KBM-7 (cell line): ENCODE measurements around the gene GPI.

Experiments
- DNase-seq: peaks from one replicate; pipeline ENCODE4 v3.0.0-alpha.2; 2015
- in situ Hi-C: fragments of 300-500 bp; cut with MboI; formaldehyde crosslinking; loops from 2 replicates; pipeline ENCODE4 v1.14.3; 2020; ENCODE audit warnings: low sequenced_read_pairs, low pct_unique_long_range_greater_than_20kb, mixed read lengths

Gene GPI

GRCh38 chr19:34431681-34432402 is 66.8 kb downstream of the GPI start:
- in situ Hi-C loops = no loop called here
- DNase-seq = no peak

GRCh38 chr19:34432797-34433196 is 67.8 kb downstream of the GPI start:
- no peak for DNase-seq
- in situ Hi-C loops = no loop called here

GRCh38 chr19:34436716-34437115 is 71.7 kb downstream of the GPI start:
- in situ Hi-C loops = no loop called here
- no peak for DNase-seq

- DNase-seq = no peak
- in situ Hi-C loops = no loop called here
These were observed 83.2 kb downstream of the GPI start for GRCh38 chr19:34448191-34448590.
